Activated CD4-positive, CD25-positive, alpha-beta regulatory T cell treated with anti-CD3 and anti-CD28 coated beads, Interleukin-2, amount 50 U/mL, for 24 hours (primary cell): ENCODE results near the gene TECPR1.
"Not testable (repeated sequence)": the region's sequence is repeated elsewhere in the genome, so short reads cannot be mapped to it uniquely, and the experiment has no call there.

ENCODE experiments used
- ATAC-seq, 2 donors: fragments of 150-1000 bp; cut with Tn5 transposase; one replicate each; pipeline ENCODE4 v1.10.0; 2021; ENCODE audit warnings: mild to moderate bottlenecking in 1 of 2, moderate library complexity in 1 of 2

Gene TECPR1

GRCh38 chr7:98224701-98225181 lies 27.3 kb downstream of the TECPR1 start:
- no peak for ATAC-seq

GRCh38 chr7:98223898-98224700 lies 27.9 kb downstream of the TECPR1 start:
- no peak for ATAC-seq

GRCh38 chr7:98223351-98223897 lies 28.6 kb downstream of the TECPR1 start:
- no peak for ATAC-seq

- ATAC-seq: no peak
These were observed 29.4 kb downstream of the TECPR1 start for GRCh38 chr7:98222533-98223195.

GRCh38 chr7:98221611-98222532 lies 30.2 kb downstream of the TECPR1 start:
- ATAC-seq: no peak

- ATAC-seq: not testable (repeated sequence)
These were observed 32.6 kb downstream of the TECPR1 start for GRCh38 chr7:98219382-98219781.

- no peak for ATAC-seq
These were observed 34.1 kb downstream of the TECPR1 start for GRCh38 chr7:98217623-98218582.

- ATAC-seq: no peak
These were observed 35.0 kb downstream of the TECPR1 start for GRCh38 chr7:98216941-98217622.

GRCh38 chr7:98215561-98216495 lies 36.2 kb downstream of the TECPR1 start:
- ATAC-seq: no peak

GRCh38 chr7:98214811-98215321 lies 37.2 kb downstream of the TECPR1 start:
- no peak for ATAC-seq

GRCh38 chr7:98213888-98214810 lies 37.9 kb downstream of the TECPR1 start:
- no peak for ATAC-seq

- ATAC-seq: no peak
These were observed 38.6 kb downstream of the TECPR1 start for GRCh38 chr7:98213296-98213887.

- ATAC-seq: no peak
These were observed 39.4 kb downstream of the TECPR1 start for GRCh38 chr7:98212532-98213041.

- no peak for ATAC-seq
These were observed 40.1 kb downstream of the TECPR1 start for GRCh38 chr7:98211676-98212531.

- peak in 1 of 2 donors; percentile 27 for ATAC-seq
These were observed 40.8 kb downstream of the TECPR1 start, which contains the start of gene BHLHA15 for GRCh38 chr7:98211221-98211675. BHLHA15 (plus strand) TSS chr7:98211439; CDS start chr7:98212310, 871 bp downstream.

GRCh38 chr7:98210513-98211220 lies 41.4 kb downstream of the TECPR1 start:
- no peak for ATAC-seq
